Uterus (tissue), 4 donors: ENCODE measurements around the gene ITGB3BP. TPM values are rescaled to one million over a fixed set of nuclear protein-coding genes. Genes with fewer than 3 reads are reported as not detected.

Source experiments
- DNase-seq, 2 donors: peaks; one replicate each; pipeline ENCODE4 v3.0.0-alpha.2; 2019 to 2020
- H3K27ac ChIP-seq, 2 donors: fragments of 200-600 bp; sonication (generic); 1 replicate in 1 of 2; 2 replicates in 1 of 2; pipeline ENCODE4 v1.5.1; 2016 to 2018
- H3K27me3 ChIP-seq, 2 donors: fragments of 200-600 bp; sonication (generic); one replicate each; pipeline ENCODE4 v1.5.1; 2018 to 2019; ENCODE audit warnings: control low read depth in 1 of 2
- H3K36me3 ChIP-seq, 2 donors: fragments of 200-600 bp; sonication (generic); one replicate each; pipeline ENCODE4 v1.5.1; 2019; ENCODE audit warnings: control low read depth in 1 of 2
- H3K4me1 ChIP-seq, 2 donors: fragments of 200-600 bp; sonication (generic); one replicate each; pipeline ENCODE4 v1.5.1; 2018 to 2019; ENCODE audit warnings: control low read depth in 1 of 2
- H3K4me3 ChIP-seq, 2 donors: fragments of 200-600 bp; sonication (generic); 1 replicate in 1 of 2; 2 replicates in 1 of 2; pipeline ENCODE4 v1.5.1; 2018 to 2019; ENCODE audit warnings: mild to moderate bottlenecking in 1 of 2
- H3K9me3 ChIP-seq, 2 donors: fragments of 200-600 bp; sonication (generic); one replicate each; pipeline ENCODE4 v1.5.1; 2019; ENCODE audit warnings: control low read depth in 1 of 2
- CTCF ChIP-seq, 4 experiments: fragments of 200-600 bp in 2 of 4; fragments of 450-650 bp in 2 of 4; sonication (generic) in 2 of 4; IDR thresholded peaks; one replicate each; pipeline ENCODE4 v1.5.1; 2016 to 2019; ENCODE audit warnings: antibody characterized with exemption in 4 of 4, mild to moderate bottlenecking in 2 of 4, moderate library complexity in 1 of 4
- POLR2A ChIP-seq, 2 donors: fragments of 450-650 bp; IDR thresholded peaks; one replicate each; pipeline ENCODE4 v1.6.1; 2016; ENCODE audit warnings: antibody characterized with exemption in 2 of 2, mild to moderate bottlenecking in 1 of 2, moderate library complexity in 1 of 2
- intact Hi-C: fragments of 100-400 bp; cut with DNase I; formaldehyde crosslinking; loops from one replicate; pipeline ENCODE4 v1.15.1; 2023; ENCODE audit warnings: low total_unique reads
- small RNA-seq: library from RNA; depleted of rRNA; stranded (forward); fragments of <200 nt; gene quantifications from one replicate; pipeline ENCODE3, GENCODE V24; 2016
- total RNA-seq, 4 donors: library from RNA; depleted of rRNA in 3 of 4; stranded (reverse); fragments of >200 nt in 3 of 4; gene quantifications; one replicate each; pipeline versions ENCODE4 v1.1.0 to v1.2.4, GENCODE V29; 2014 to 2023
- donor health status: DM: yes; HTN: yes; CAD: no.

The ITGB3BP gene
- total RNA-seq, 4 donors from 2014 or later = 5.4 to 56.8 (median 30.4) TPM

GRCh38 chr1:63405987-63406386 lies 117.0 kb downstream of the ITGB3BP start:
- intact Hi-C loops = no loop called here
- Histone ChIP-seq H3K27me3 (no peaks in the 10 kb centered on the region), H3K36me3 (no peaks in the 10 kb centered on the region), H3K4me3 (no peak overlapping the region), H3K9me3 (no peaks in the 10 kb centered on the region), H3K27ac (no peak overlapping the region), H3K4me1 (no peaks in the 10 kb centered on the region)
- TF ChIP-seq POLR2A (IDR thresholded peaks at IDR 0.05) (no peak), CTCF (IDR thresholded peaks at IDR 0.05) (no peak)
- DNase-seq = no peak

GRCh38 chr1:63405021-63405420 lies 118.0 kb downstream of the ITGB3BP start:
- Histone ChIP-seq H3K27me3 (no peaks in the 10 kb centered on the region), H3K4me3 (no peak overlapping the region), H3K4me1 (no peaks in the 10 kb centered on the region), H3K9me3 (no peaks in the 10 kb centered on the region), H3K27ac (no peak overlapping the region), H3K36me3 (no peaks in the 10 kb centered on the region)
- no peak for TF ChIP-seq POLR2A (IDR thresholded peaks at IDR 0.05)
- TF ChIP-seq CTCF (IDR thresholded peaks at IDR 0.05) = no peak
- intact Hi-C loops = no loop called here
- DNase-seq = no peak

GRCh38 chr1:63403386-63403785 lies 119.6 kb downstream of the ITGB3BP start:
- H3K36me3 ChIP-seq = no peaks in the 10 kb centered on the region
- no peaks in the 10 kb centered on the region for H3K27me3 ChIP-seq
- intact Hi-C loops = no loop called here
- TF ChIP-seq CTCF (IDR thresholded peaks at IDR 0.05) (no peak), POLR2A (IDR thresholded peaks at IDR 0.05) (no peak)
- no peak for DNase-seq
- no peaks in the 10 kb centered on the region for H3K4me1 ChIP-seq
- H3K4me3 ChIP-seq = no peak overlapping the region
- no peak overlapping the region for H3K27ac ChIP-seq
- no peaks in the 10 kb centered on the region for H3K9me3 ChIP-seq

GRCh38 chr1:63401945-63402344 lies 121.1 kb downstream of the ITGB3BP start:
- intact Hi-C loops = no loop called here
- Histone ChIP-seq H3K4me3 (no peak overlapping the region), H3K27ac (no peak overlapping the region), H3K36me3 (no peaks in the 10 kb centered on the region), H3K27me3 (no peaks in the 10 kb centered on the region), H3K4me1 (no peaks in the 10 kb centered on the region), H3K9me3 (no peaks in the 10 kb centered on the region)
- no peak for DNase-seq
- no peak for TF ChIP-seq CTCF (IDR thresholded peaks at IDR 0.05)
- TF ChIP-seq POLR2A (IDR thresholded peaks at IDR 0.05) = no peak

Small RNA genes within 50 kb of the gene (small RNA-seq; reads per million reads assigned to genes)
- not detected for gene RF02105
- not detected for gene RF02106
- gene RF02107 = not detected
- not detected for gene RF02108
- not detected for gene RF02109
- gene RF02110 = not detected
- gene RN7SL488P = not detected
- gene RNU7-123P = not detected

Other genes starting within 250 kb of the ITGB3BP start
- gene FOXD3, start 200.7 kb downstream of the ITGB3BP start, total RNA-seq = 1 to 10 TPM in 1 of 4 donors, under 1 TPM in 1, not detected in 2; 0.34 to 1.4 TPM
- gene ALG6, start 155.6 kb downstream of the ITGB3BP start, total RNA-seq = 10 to 100 TPM in 3 of 4 donors, 1 to 10 TPM in 1; 3.8 to 23.6 (median 15.2) TPM
- gene EFCAB7, start 300 bp upstream of the ITGB3BP start, total RNA-seq = 10 to 100 TPM in 2 of 4 donors, 1 to 10 TPM in 2; 2.8 to 29.9 (median 10.0) TPM
- 10 to 100 TPM; 17.9 to 75.8 (median 27.8) TPM for gene PGM1, start 70.2 kb upstream of the ITGB3BP start, total RNA-seq